HUES64 (cell line): Measurements from ENCODE around the gene PDZRN3.

Source experiments
- H3K27ac ChIP-seq: 2 replicates; pipeline ENCODE4 v1.7.0; 2013; ENCODE audit warnings: low read depth, low read length, inconsistent platforms
- H3K27me3 ChIP-seq: 2 replicates; pipeline ENCODE4 v1.6.1; 2013; ENCODE audit warnings: mild to moderate bottlenecking, low read length; ENCODE audit not compliant: insufficient read depth
- H3K36me3 ChIP-seq: 2 replicates; pipeline ENCODE4 v1.6.1; 2013; ENCODE audit warnings: mild to moderate bottlenecking, low read length; ENCODE audit not compliant: insufficient read depth
- H3K4me1 ChIP-seq: 2 replicates; pipeline ENCODE4 v1.6.1; 2013; ENCODE audit warnings: mild to moderate bottlenecking, low read length, moderate library complexity; ENCODE audit not compliant: insufficient read depth
- H3K4me3 ChIP-seq: 2 replicates; pipeline ENCODE4 v1.5.1; 2013; ENCODE audit warnings: mild to moderate bottlenecking, low read length, moderate library complexity
- H3K9ac ChIP-seq: 2 replicates; pipeline ENCODE4 v1.6.1; 2013; ENCODE audit warnings: mild to moderate bottlenecking, low read depth, low read length
- H3K9me3 ChIP-seq: 2 replicates; pipeline ENCODE4 v1.6.1; 2013; ENCODE audit warnings: low read depth, low read length; ENCODE audit not compliant: insufficient read depth
- WGBS: fragments of 150-250, 120-280 bp; methylation state at CpG from one replicate; pipeline ENCODE4 v1.1.7; 2013; ENCODE audit warnings: missing lambda C conversion rate; 5-methylcytosine and 5-hydroxymethylcytosine counted together

Gene PDZRN3

DNA sequence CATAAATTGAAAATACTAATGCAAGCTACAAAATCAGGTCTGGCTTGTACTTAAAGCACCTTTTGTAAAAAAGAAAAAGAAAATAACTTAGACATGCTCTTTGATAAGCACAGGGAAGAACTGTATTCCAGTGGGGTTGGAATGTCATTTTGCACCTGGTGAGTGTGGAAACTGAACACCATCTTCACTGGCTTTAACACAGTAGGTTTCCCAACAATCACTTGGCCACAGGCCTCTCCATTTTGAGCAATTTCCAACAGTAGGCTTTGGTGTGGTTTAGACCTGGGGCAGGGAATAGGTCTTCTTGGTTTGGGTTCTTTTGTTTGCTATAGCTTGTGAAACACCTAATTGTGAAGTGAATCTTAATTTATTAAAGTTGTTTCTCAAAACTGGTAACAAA lies 18.9 kb downstream of the PDZRN3 start:
- no peaks in the 10 kb centered on the region for H3K9me3 ChIP-seq
- no peaks in the 10 kb centered on the region for H3K36me3 ChIP-seq
- no peak overlapping the region for H3K9ac ChIP-seq
- H3K4me3 ChIP-seq: no peak overlapping the region
- no peak overlapping the region for H3K27ac ChIP-seq
- H3K4me1 ChIP-seq: 0 out of 2 replicates have a peak, but pooled peaks cover 8% of the 10 kb centered on the region
- no peaks in the 10 kb centered on the region for H3K27me3 ChIP-seq

GRCh38 chr3:73605412-73605811 lies 19.3 kb downstream of the PDZRN3 start:
- Histone ChIP-seq H3K4me1 (peaks cover 12% of the 10 kb centered on the region; the same call in 1 of the 2 replicates), H3K27me3 (no peaks in the 10 kb centered on the region), H3K9me3 (no peaks in the 10 kb centered on the region), H3K27ac (no peak overlapping the region), H3K36me3 (no peaks in the 10 kb centered on the region), H3K9ac (no peak overlapping the region), H3K4me3 (no peak overlapping the region)
- WGBS: 96% methylated on average over 1 of the region's 1 CpG

DNA sequence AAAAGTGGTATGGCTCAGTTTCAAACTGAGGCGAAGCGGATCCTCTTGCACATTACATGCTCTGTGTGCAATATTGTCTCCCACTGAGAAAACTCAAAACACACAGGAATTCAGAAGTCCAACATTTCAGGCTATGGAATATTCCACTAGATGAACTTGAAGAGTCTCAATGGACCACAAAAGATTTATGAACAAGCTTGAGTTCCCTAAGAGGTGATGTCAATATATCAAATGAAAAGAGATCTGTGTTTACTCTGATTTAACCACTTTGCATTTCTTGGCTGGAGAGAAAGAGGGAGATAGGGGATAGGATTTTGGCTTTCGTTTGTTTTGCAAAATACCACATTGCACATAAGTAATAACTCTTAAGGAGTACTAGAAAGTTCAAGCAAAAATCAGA lies 20.3 kb downstream of the PDZRN3 start:
- 97% methylated on average over 2 of the region's 3 CpGs for WGBS
- H3K9ac ChIP-seq: no peak overlapping the region
- H3K9me3 ChIP-seq: no peaks in the 10 kb centered on the region
- no peaks in the 10 kb centered on the region for H3K36me3 ChIP-seq
- H3K4me1 ChIP-seq: peaks cover 13% of the 10 kb centered on the region; the same call in 1 of the 2 replicates
- H3K27ac ChIP-seq: no peak overlapping the region
- H3K27me3 ChIP-seq: no peaks in the 10 kb centered on the region
- no peak overlapping the region for H3K4me3 ChIP-seq

DNA sequence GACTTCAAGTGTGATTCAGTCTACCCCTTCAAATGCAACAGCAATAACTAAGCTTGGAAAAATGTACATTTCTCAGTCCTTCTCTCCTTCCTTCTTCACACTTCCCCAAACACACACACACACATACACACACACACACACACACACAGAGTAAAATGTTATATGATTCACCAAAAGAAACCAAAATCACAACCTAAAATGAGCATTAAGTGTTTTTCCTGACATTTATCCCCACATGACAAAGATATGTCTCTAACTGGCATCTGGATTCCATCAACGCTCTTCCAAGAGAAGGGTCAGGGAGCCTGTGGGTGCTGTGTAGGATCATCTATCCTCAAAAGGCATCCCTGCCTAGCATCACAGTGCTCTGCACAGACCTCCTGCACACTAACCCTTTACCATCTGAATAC lies 21.0 kb downstream of the PDZRN3 start:
- Histone ChIP-seq H3K4me1 (peaks cover 13% of the 10 kb centered on the region; the same call in 1 of the 2 replicates), H3K27ac (no peak overlapping the region), H3K4me3 (no peak overlapping the region), H3K9ac (no peak overlapping the region), H3K36me3 (no peaks in the 10 kb centered on the region), H3K27me3 (no peaks in the 10 kb centered on the region), H3K9me3 (no peaks in the 10 kb centered on the region)
- 92% methylated on average over 1 of the region's 1 CpG for WGBS

DNA sequence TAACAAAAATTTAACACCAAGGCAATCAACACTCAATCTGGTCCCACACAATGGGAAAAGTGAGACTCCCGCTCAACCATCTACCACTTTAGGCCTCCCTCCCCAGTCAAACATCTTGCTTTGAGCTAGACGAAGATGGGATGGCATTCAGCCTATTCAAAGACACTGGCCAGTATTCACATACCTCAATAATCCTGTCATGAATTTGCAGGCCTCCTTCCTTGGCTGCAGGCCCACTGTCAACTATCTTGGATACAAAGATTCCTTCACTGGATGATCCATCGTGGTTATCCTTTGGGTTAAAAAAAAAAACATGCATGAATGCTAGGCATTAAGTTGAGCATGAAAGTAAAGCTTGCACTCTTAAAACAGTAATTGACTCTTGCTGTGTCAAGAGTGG lies 22.6 kb downstream of the PDZRN3 start:
- H3K27me3 ChIP-seq: no peaks in the 10 kb centered on the region
- no peak overlapping the region for H3K4me3 ChIP-seq
- no peaks in the 10 kb centered on the region for H3K9me3 ChIP-seq
- no peaks in the 10 kb centered on the region for H3K36me3 ChIP-seq
- H3K27ac ChIP-seq: no peak overlapping the region
- H3K4me1 ChIP-seq: peaks cover 13% of the 10 kb centered on the region; the same call in 1 of the 2 replicates
- 86% methylated on average over 3 of the region's 3 CpGs for WGBS
- H3K9ac ChIP-seq: no peak overlapping the region

- H3K27ac ChIP-seq: no peak overlapping the region
- no peaks in the 10 kb centered on the region for H3K36me3 ChIP-seq
- H3K4me3 ChIP-seq: no peak overlapping the region
- no peaks in the 10 kb centered on the region for H3K27me3 ChIP-seq
- no peaks in the 10 kb centered on the region for H3K9me3 ChIP-seq
- peaks cover 13% of the 10 kb centered on the region; the same call in 1 of the 2 replicates for H3K4me1 ChIP-seq
- WGBS: 90% methylated on average over 2 of the region's 2 CpGs
- H3K9ac ChIP-seq: no peak overlapping the region
Observed at GRCh38 chr3:73601481-73601880, 23.3 kb downstream of the PDZRN3 start.

DNA sequence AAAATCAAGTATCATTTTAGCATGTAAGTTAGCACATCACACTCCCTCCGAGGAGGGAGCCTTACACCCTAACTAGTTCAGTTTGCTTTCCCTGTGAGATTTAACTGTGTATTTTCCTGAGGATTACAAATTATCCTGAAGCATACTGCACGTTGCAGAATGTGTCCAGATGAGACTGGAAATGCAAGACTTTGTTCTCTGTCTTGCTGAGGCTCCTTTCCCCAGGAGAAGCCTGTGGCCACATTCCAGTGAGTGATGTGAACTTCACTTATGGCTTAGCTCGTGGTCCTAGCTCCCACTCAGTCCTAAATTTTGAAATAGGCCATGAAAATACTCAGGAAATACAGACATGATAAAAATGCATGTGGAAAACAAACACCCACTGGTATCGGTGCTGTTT lies 23.7 kb downstream of the PDZRN3 start:
- H3K9me3 ChIP-seq: no peaks in the 10 kb centered on the region
- 86% methylated on average over 4 of the region's 4 CpGs for WGBS
- peaks cover 13% of the 10 kb centered on the region; the same call in 1 of the 2 replicates for H3K4me1 ChIP-seq
- H3K27me3 ChIP-seq: no peaks in the 10 kb centered on the region
- H3K4me3 ChIP-seq: no peak overlapping the region
- H3K27ac ChIP-seq: no peak overlapping the region
- H3K36me3 ChIP-seq: no peaks in the 10 kb centered on the region
- H3K9ac ChIP-seq: no peak overlapping the region

- Histone ChIP-seq H3K27me3 (no peaks in the 10 kb centered on the region), H3K9me3 (no peaks in the 10 kb centered on the region; the same call in 1 of the 2 replicates), H3K9ac (no peak overlapping the region), H3K4me3 (no peak overlapping the region), H3K4me1 (peaks cover 13% of the 10 kb centered on the region; the same call in 1 of the 2 replicates), H3K27ac (no peak overlapping the region), H3K36me3 (no peaks in the 10 kb centered on the region)
- WGBS: 91% methylated on average over 5 of the region's 5 CpGs
Observed at GRCh38 chr3:73600293-73600938, 24.3 kb downstream of the PDZRN3 start.

- no peaks in the 10 kb centered on the region for H3K36me3 ChIP-seq
- 94% methylated on average over 3 of the region's 3 CpGs for WGBS
- no peaks in the 10 kb centered on the region; the same call in 1 of the 2 replicates for H3K9me3 ChIP-seq
- H3K4me1 ChIP-seq: peaks cover 13% of the 10 kb centered on the region; the same call in 1 of the 2 replicates
- no peaks in the 10 kb centered on the region for H3K27me3 ChIP-seq
- H3K4me3 ChIP-seq: no peak overlapping the region
- no peak overlapping the region for H3K9ac ChIP-seq
- no peak overlapping the region for H3K27ac ChIP-seq
Observed at GRCh38 chr3:73599605-73600004, 25.1 kb downstream of the PDZRN3 start.

GRCh38 chr3:73597476-73597875 lies 27.3 kb downstream of the PDZRN3 start:
- H3K36me3 ChIP-seq: no peaks in the 10 kb centered on the region
- H3K4me1 ChIP-seq: peaks cover 8% of the 10 kb centered on the region; the same call in 1 of the 2 replicates
- no peaks in the 10 kb centered on the region; the same call in 1 of the 2 replicates for H3K27me3 ChIP-seq
- H3K9me3 ChIP-seq: no peaks in the 10 kb centered on the region; the same call in 1 of the 2 replicates
- H3K27ac ChIP-seq: no peak overlapping the region
- H3K9ac ChIP-seq: no peak overlapping the region
- 100% methylated on average over 3 of the region's 3 CpGs for WGBS
- no peak overlapping the region for H3K4me3 ChIP-seq

DNA sequence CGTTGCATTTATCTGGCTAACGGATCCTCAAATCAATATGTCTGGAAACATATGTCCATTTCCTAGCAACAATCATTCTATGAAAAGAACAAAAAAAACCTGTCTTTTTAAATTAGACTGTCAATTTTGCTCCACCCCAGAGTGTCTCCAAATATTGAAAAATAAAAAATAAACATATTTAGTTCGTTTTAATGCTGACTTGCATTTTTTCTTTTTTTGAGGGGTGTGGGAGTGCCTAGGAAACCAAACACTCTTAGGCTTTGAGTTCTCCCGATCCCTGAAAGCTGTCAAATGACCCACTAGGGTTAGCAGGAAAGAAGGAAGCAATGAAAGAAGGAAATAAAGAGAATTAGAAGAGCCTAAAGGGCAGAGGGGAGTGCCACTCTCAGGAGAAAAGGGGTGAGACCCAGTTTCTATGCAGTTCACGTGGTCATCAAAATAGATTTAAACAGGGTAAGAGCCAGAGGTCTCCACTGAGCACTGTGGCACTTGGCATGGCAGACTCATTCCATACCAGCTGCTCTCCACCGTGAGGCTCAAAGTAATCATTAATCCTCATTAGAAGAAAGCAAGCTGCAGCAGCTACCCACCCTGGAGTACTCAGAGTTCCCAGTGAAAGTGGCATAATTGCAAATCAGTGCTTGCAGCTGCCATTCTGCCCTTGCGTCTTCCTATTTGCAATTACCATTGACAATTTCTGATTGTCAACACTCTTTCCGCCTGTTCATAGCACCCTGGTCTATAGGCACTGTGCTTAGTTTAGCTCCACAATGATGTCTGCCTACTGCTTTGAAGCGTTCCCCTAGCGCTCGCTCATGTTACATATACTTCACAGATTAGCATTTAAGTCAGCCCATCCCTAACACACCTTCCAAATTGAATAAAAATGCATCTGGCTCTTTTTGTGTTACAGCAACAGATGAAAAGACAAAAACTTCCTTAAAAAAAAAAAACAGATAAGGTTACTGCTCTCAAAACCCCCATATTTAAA lies 32.3 kb downstream of the PDZRN3 start:
- WGBS: 89% methylated on average over 11 of the region's 11 CpGs
- H3K4me1 ChIP-seq: no peaks in the 10 kb centered on the region
- H3K9me3 ChIP-seq: no peaks in the 10 kb centered on the region; the same call in 1 of the 2 replicates
- H3K9ac ChIP-seq: no peak overlapping the region
- H3K27me3 ChIP-seq: peaks cover 26% of the 10 kb centered on the region
- H3K4me3 ChIP-seq: no peak overlapping the region
- no peaks in the 10 kb centered on the region for H3K36me3 ChIP-seq
- H3K27ac ChIP-seq: no peak overlapping the region
